NCI-H1417 (cell line): ENCODE measurements around the gene TBKBP1.

Experiments used
- DNase-seq, 3 experiments: peaks; one replicate each; lab custom pipeline; 2025; lab: John Stamatoyannopoulos, UW

The TBKBP1 gene, protein sequence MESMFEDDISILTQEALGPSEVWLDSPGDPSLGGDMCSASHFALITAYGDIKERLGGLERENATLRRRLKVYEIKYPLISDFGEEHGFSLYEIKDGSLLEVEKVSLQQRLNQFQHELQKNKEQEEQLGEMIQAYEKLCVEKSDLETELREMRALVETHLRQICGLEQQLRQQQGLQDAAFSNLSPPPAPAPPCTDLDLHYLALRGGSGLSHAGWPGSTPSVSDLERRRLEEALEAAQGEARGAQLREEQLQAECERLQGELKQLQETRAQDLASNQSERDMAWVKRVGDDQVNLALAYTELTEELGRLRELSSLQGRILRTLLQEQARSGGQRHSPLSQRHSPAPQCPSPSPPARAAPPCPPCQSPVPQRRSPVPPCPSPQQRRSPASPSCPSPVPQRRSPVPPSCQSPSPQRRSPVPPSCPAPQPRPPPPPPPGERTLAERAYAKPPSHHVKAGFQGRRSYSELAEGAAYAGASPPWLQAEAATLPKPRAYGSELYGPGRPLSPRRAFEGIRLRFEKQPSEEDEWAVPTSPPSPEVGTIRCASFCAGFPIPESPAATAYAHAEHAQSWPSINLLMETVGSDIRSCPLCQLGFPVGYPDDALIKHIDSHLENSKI

DNA sequence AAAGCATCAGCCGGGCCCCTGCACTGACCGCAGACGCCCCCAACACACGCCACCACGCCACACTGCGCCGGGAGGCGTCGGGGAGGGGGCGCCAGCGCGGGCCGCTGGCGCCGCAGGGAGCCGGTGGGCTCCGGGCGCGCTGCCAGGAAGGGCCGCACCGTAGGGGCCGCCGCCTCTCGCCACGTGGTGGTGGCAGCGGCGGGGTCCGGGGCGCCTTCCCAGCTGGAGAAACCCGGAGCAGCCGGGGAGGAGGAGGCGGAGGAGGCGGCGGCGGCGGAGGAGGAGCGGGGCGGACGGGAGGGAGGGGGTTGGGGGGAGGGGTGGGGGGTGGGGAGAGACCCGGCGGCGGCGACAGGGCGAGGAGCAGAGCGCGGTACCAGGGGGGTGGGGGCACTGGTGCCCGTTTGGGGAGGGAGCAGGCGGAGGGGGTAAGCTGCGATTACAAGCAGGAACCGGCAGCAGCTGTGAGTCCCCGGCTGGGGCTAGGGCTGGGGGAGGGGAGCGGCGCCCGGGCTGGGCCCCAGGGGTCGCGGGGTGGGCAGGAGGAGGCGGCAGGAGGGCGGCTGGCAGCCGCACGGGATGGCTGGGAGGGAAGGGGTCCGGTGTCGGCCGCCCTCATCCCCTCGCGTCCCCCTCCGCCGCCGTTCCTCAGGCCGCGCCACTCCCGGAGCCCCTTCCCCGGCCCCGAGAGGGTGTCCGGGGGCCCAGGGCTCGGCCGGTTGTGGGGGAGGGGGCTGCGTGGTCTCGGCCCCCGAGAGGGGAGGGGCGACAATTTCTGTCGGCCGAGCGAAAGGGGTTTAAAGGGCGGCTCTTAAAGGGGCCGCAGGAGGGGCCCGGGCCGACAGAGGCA lies at the start of gene TBKBP1:
Gene TBKBP1, plus strand, starts transcription at position 431 of the 850 bp plus-strand sequence. CDS start 1,952 bp downstream, outside the sequence.
- DNase-seq: peak; percentile 43 to 74 (median 67)

DNA sequence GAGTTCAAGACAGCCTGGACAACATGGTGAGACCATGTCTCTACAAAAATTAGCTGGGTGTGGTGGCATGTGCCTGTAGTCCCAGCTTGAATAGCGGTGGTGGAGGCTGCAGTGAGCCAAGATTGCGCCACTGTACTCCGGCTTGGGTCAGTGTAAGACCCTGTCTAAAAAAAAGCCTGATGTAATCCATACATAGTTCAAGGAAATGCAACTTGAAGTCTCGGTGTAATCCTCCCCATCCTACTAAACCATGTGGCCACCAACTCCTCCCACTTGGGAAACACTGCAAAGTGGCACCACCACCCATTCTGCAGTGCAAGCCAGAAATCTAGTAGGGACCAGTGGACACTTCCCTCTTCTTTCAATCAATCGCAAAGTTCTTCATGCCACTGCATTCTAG lies 49.6 kb upstream of the TBKBP1 start:
- no peak for DNase-seq

DNA sequence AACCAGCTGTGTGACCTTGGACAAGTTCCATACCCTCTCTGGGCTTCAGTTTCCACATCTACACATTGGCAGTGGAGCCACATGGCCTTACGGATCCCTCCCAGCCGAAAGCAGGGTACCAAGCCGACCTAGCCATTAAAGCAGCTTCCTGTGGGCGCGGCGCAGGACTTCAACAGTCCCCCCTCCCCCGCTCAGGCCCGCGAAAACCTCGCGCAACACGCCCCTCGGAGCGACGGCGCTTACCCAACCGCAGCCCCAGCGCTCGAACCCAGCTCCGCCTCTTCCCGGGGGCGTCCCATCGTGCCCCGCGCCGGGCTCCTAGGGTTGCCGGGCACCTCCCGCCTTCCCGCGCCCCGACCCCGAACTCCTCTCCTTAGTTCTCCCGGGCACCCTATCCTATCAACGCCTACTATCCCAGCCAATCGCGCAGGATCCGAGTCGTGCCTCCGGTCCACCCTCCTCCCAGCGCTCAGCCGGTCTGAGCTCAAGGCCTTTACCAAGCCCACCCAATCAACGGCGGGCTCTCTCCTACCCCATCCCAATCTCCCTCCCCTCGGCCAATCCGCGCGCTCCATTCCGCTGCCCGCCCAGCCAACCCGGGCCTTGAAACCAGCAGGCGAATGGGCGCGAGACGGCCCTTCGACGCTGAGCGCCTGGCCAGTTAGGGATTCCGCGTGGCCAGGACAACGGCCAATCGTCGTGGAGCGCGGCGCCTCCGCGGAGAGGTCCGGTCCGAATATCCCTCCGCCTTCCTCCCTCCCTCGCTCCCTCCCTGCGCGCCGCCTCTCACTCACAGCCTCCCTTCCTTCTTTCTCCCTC lies 44.6 kb upstream of the TBKBP1 start, which contains the start of gene KPNB1:
Gene KPNB1, plus strand, starts transcription at position 767 of the 819 bp plus-strand sequence. CDS start 326 bp downstream, outside the sequence.
- peak; percentile 98 to 100 (median 99) for DNase-seq

DNA sequence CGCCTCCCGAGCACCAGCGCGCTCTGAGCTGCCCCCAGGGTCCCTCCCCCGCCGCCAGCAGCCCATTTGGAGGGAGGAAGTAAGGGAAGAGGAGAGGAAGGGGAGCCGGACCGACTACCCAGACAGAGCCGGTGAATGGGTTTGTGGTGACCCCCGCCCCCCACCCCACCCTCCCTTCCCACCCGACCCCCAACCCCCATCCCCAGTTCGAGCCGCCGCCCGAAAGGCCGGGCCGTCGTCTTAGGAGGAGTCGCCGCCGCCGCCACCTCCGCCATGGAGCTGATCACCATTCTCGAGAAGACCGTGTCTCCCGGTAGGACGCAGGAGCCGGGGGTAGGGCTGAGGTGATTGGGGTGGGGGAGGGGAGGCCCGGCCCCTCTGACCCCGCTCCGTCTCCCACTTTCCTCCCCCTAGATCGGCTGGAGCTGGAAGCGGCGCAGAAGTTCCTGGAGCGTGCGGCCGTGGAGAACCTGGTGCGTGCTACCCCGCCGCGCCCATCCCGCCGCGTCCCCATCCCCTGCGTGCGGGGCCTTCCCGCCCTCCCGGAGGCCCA lies 43.9 kb upstream of the TBKBP1 start:
- DNase-seq: no peak

- DNase-seq: peak; percentile 95 to 97 (median 96)
These were observed 43.1 kb upstream of the TBKBP1 start for GRCh38 chr17:47650525-47651522.

DNA sequence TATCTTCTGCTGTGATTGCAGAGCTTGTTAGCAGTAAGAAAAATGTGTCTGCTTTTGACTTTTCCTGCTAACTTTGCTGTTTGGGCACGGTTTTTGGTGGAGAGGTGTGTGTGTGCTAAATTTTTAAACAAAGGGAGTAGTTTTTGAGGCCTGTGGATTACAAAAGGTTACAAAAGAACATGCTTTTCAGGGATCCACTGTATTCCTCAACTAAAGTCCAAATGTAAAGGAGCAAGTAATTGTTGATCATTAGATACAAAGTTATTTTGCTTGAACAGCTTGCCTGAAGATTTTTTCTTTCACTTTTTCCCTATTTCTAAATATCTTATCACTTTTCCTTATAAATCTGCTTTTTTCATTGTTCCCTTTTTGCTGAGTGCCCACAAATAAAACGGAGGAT lies 42.3 kb upstream of the TBKBP1 start:
- no peak for DNase-seq

DNA sequence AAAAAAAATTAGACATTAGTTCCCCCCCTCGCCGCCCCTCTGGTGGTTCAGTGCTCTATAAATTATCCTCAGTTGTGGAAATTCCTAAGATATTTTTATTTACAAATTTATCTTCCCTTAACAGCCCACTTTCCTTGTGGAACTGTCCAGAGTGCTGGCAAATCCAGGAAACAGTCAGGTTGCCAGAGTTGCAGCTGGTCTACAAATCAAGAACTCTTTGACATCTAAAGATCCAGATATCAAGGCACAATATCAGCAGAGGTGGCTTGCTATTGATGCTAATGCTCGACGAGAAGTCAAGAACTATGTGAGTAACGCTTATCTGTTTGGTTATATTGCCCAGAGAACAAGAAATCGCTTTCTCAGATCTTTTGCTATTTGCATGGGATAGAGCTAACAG lies 41.4 kb upstream of the TBKBP1 start:
- DNase-seq: no peak

- DNase-seq: no peak
These were observed 40.5 kb upstream of the TBKBP1 start for GRCh38 chr17:47653442-47653841.

GRCh38 chr17:47654991-47655390 lies 39.0 kb upstream of the TBKBP1 start:
- no peak for DNase-seq

DNA sequence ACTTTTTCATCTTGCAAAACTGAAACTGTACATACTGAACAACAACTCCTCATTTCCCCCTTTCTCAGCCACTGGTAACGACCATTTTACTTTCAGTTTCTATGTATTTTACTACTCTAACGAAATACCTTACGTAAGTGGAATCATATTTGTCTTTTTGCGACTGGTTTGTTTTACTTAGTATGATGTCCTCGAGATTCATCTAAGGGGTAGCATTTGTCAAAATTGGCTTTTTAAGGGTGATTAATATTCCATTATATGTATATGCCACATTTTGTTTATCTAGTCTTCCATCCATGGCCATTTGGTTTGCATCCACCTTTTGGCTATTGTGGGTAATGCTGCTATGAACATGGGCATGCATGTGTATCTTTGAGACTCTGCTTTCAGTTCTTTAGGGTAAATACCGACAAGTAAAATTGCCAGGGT lies 33.9 kb upstream of the TBKBP1 start:
- no peak for DNase-seq

DNA sequence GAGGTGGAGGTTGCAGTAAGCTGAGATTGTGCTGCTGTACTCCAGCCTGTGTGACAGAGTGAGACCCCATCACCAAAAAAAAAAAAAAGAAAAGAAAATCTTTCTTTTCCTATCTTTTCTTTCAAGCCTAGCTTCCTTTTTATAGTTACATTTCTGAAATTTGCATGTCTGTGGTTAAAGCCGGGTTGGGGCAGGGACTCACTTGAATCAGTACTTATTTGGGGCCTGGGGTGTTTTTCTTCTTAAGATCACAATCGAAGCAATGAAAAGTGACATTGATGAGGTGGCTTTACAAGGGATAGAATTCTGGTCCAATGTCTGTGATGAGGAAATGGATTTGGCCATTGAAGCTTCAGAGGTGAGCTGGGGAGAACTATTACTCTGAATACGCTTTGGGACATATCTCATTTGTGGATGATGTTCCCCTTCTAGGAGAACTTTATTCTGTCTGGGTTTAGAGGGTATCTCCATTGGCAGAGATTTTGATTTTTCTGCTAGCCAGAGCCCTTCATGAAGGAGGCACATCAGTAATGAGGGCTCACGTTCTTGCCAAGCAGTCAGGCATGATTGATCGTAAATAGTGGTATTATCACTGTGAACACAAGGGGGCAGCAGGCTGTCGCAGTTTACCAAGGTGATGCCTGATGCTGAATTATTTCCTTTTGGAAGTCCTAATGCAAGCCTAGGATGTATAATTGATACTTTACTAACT lies 29.9 kb upstream of the TBKBP1 start:
- peak; percentile 36 to 78 (median 41) for DNase-seq

DNA sequence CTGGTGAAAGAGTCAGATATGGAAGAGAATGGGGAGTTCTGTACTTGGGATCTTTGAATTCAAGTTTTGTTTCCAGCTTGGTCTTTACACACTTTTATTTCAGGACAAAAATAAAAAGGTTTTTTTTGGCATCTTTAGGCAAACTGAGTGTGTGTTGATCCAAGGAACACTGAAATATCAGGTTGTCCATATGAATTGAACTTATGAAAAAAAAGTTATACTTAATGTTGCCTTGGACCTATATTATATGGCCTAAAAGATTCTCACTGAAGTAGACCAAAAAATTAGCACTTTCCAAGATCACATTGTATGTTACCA lies 29.4 kb upstream of the TBKBP1 start:
- DNase-seq: no peak

DNA sequence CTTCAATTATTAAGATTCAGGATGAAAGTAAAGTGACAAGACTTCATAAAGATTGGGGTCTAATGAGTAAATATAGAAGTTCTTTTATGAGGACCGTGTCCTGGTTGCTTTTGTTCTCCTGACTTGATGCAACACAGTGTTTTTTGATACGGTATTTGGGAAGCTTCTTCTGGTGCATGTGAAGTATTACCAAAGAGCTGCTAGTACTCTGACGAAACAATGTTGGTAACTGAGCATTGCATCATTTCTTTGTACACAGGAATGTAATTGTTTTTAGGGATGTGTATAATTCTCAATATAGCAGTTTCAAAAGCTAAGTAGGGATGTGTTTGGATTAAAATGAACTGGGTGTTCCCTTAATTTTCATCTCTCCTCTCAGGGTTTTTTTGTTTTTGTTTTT lies 28.3 kb upstream of the TBKBP1 start:
- DNase-seq: no peak

- DNase-seq: no peak
These were observed 24.9 kb upstream of the TBKBP1 start for GRCh38 chr17:47669081-47669480.

DNA sequence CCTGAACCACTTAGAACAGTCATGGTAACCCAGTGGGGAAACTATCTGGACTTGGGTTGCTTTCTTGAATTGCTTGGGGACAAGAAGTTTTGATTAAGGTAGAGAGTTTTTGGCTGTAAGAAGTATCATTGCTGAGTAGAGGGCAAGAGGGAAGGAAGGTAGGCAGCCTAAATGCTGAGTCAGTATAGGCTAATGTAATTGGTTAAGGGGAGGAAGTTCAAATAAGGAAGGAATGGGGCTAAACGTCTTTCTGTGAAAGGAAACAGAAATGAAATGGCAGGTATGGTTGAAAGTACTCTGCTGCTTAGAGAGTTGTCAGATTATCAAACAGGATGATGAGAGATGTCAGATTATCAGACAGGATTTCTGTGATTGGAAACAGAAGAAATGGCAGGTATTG lies 23.9 kb upstream of the TBKBP1 start:
- DNase-seq: no peak

GRCh38 chr17:47674499-47674898 lies 19.5 kb upstream of the TBKBP1 start:
- DNase-seq: no peak

GRCh38 chr17:47675380-47676198 lies 18.4 kb upstream of the TBKBP1 start:
- no peak for DNase-seq

- DNase-seq: no peak
These were observed 17.8 kb upstream of the TBKBP1 start for GRCh38 chr17:47676199-47676472.
